ENCODE results near the gene IL18R1.

IL18R1 gene

DNA sequence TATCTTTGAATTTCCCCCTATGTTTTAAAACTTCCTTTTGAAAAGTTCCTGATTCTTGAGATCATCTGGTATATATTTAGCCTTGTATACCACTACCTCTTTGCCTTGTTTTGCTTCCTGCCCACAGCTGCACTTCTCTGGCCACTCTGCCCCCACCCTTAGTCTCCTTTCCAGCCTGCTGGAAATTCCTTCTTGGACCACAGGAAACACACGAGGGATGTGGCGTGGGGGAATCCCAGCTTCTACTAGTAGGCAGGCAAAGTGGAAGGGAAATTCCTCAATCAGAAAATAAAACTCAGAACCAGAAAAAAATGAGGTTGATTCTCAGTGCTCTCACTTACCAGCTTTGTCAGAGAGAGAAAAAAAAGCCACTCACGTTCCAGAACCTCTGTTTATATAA is 80.7 kb downstream of the IL18R1 start:
- peak; percentile 27 for DNase-seq

DNA sequence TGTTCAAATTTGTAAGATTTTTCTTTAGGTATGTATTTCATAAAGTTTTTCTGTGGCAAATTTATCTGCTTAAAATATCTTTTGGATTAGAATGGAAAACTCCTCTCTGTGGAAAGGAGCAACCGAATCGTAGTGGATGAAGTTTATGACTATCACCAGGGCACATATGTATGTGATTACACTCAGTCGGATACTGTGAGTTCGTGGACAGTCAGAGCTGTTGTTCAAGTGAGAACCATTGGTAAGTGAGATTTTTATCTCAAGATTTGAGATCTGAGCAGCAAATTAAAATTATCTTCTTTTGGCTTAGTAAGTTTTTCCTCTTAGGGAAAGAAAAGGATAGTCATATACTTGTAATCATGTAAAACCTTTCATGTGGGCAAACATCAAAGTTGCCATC is 81.5 kb downstream of the IL18R1 start:
- DNase-seq = no peak

DNA sequence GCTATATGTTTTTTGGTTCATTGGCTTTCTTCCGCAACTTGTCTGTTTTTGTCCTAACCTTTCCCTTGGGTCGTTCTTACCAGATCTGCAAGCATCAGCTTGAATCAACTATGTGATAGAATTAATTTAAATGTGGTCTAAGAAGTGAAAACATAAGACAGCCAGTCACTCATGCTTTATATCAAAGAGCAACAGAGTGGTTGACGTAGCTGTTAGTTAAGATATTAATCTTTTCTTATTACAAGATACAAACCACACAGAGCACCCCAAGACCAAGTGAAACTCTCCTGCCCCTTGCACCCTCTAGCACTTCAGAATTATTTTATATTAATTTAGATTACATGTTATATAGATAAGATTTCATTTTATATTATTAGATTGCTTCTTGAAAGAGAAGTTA is 82.5 kb downstream of the IL18R1 start:
- no peak for DNase-seq

DNA sequence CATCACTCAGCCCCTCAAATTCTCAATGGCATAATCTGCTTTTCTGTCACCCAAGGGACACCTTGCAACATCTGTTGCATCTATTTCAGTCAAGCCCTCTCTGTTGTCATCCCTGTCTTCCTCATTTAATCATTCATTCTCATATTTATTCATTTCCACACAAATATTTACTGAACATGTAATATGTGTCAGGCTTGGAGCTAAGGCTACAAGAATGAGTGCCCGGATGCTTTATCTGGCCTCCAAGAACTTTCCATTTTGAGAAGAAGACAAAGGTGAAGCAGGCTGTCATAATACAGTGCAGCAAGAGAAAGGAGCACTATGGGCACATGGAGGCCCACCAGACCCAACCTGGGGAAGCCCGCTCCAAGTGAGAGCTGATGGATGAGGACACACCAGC is 83.0 kb downstream of the IL18R1 start:
- DNase-seq = no peak

DNA sequence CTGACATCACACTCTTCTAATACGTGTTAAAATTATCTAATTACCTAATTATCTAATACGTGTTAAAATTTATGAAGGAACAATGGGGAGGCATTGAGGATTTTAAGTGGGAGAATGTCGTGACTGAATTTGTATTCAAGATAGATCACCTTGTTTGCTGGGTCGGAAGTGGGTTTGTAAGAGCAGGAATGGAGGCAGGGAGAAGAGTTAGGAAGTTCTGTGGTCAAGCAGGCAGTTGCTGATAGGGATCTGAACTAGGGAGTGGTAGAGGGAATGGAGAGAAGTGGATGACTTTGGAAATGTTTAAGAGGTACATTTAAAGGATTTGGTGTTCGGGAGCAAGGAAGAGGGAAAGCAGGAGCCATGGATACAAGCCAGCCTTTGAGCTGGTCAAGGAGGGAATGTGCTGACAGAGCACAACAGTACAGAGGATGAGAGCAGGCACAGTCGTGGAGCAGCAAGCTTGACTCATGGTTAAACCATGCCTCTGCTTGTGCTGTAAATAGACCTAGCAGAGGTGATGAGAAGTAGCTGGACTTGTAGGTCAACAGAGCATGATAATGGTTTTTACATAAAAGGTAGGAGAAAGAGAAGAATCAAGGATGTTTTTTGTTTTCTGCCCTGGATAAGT is 83.6 kb downstream of the IL18R1 start:
- no peak for DNase-seq

DNA sequence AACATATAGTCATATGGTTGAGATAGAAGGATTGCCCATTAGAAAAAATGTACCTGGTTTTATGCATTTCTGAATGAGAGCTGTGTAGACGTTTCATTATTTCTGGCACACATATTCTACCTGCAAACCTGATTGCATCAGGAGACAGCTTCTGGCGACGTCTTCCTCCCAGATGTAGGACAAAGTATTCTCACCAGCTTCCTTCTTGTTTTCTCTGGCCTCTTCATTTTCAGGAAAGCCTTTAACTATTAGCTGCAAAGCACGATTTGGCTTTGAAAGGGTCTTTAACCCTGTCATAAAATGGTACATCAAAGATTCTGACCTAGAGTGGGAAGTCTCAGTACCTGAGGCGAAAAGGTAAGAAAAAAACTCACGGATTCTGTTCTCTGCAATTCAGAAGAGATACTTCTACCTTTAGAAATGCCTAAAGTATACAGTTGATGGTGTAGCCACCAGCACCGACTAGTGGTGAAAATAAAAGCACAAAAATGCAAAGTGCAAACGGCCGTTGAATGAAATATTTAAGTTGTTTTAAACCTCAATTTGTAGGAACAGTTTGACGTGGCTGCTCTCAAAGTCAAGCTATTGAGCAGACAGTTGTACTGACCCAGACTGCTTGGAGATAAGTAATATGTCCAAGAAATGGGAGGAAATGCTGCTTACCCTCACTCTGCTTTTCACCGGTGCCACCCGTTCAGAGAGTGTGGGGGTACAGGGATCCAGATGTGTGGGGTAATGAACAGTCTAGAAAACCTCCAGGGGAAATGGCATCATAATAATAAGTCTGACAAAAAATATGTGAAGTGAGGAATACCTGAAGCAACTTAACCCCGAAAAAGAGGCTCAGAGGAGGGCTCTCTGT is 87.6 kb downstream of the IL18R1 start:
- DNase-seq = peak; percentile 64

DNA sequence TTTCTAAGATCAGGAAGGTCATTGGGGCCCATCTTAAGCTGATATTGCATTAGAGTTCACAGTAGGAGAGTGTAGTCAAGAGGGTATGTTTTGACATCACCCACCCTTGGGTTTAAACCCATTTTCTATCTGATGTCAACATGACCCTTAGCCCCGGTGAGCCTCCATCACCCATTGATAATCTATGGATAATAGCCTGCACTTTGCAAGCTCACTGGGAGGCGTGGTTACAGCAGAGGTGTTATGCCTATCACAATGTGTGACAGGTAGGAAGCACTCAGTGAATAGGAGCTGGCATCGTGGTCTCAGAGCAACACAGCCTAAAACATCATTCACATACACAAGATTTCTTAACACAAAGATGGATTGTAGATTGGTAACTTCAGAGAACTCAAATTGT is 88.6 kb downstream of the IL18R1 start:
- no peak for DNase-seq

DNA sequence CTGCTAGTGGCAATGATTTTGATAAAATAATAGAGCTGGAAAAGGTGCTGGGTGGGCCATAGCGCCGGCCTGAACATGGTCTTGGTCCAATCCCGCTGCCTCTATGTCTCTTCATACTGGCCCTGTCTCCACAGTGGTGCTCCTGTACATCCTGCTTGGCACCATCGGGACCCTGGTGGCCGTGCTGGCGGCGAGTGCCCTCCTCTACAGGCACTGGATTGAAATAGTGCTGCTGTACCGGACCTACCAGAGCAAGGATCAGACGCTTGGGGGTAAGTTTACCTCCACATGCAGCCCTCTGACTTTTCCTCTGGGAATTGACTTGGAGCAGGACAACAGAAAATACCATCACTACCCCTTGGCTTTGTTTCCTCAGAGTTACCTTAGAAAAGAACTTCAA is 91.3 kb downstream of the IL18R1 start:
- DNase-seq = no peak
